Adrenal gland (tissue), 5 donors: ENCODE measurements around the gene RNF217.

ENCODE experiments used
- POLR2A ChIP-seq, 2 donors: fragments of 450-650 bp; IDR thresholded peaks; one replicate each; pipeline ENCODE4 v1.6.1; 2017; ENCODE audit warnings: antibody characterized with exemption in 2 of 2, mild to moderate bottlenecking in 2 of 2, moderate library complexity in 1 of 2
- TF ChIP-seq, protein P1 (sequence below), 6 experiments: fragments of 450-650 bp in 4 of 6; fragments of 200-600 bp in 2 of 6; sonication (generic) in 1 of 6; IDR thresholded peaks; 1 replicate in 5 of 6; 2 replicates in 1 of 6; pipeline versions ENCODE4 v1.5.1 to v1.8.0; 2016 to 2021; ENCODE audit warnings: antibody characterized with exemption in 6 of 6, mild to moderate bottlenecking in 2 of 6, moderate library complexity in 1 of 6
- donor health status: DM: no; HTN: no; CAD: no.

DNA sequence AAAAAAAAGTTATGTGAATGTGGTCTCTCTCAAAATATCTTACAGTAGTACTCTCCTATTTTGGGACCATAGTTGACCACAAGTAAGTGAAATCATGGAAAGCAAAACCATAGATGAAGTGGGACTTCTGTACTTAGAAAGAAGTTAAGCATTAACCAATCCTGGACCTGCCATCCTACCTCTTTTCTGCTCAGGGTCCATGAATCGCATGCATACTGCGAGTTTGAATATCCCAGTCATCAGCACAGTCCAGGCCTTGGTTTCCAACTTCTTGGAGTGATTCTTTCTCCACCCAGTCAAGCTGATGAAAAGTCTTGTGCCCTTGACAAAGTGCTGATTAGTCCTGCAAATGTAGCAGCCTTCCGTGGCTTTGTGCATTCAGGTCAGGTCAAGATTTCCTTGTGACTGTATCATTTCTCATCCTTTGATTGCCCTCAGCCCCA, 46.0 kb downstream of the RNF217 start:
- TF ChIP-seq, protein P1, sequence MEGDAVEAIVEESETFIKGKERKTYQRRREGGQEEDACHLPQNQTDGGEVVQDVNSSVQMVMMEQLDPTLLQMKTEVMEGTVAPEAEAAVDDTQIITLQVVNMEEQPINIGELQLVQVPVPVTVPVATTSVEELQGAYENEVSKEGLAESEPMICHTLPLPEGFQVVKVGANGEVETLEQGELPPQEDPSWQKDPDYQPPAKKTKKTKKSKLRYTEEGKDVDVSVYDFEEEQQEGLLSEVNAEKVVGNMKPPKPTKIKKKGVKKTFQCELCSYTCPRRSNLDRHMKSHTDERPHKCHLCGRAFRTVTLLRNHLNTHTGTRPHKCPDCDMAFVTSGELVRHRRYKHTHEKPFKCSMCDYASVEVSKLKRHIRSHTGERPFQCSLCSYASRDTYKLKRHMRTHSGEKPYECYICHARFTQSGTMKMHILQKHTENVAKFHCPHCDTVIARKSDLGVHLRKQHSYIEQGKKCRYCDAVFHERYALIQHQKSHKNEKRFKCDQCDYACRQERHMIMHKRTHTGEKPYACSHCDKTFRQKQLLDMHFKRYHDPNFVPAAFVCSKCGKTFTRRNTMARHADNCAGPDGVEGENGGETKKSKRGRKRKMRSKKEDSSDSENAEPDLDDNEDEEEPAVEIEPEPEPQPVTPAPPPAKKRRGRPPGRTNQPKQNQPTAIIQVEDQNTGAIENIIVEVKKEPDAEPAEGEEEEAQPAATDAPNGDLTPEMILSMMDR (IDR thresholded peaks at IDR 0.05) = no peak
- TF ChIP-seq POLR2A (IDR thresholded peaks at IDR 0.05) = no peak
